HEK293 (cell line): ENCODE measurements around the gene MTFP1.

Source experiments
- BCL11A ChIP-seq: fragments of 450-650 bp; formaldehyde crosslinking; IDR thresholded peaks from 2 replicates; pipeline ENCODE4 v1.5.1; 2016; ENCODE audit warnings: low read depth, missing biosample characterization, missing genetic modification characterization
- GLI2 ChIP-seq: fragments of 450-650 bp; formaldehyde crosslinking; IDR thresholded peaks from 2 replicates; pipeline ENCODE4; 2017; ENCODE audit warnings: missing biosample characterization, missing genetic modification characterization, low read depth, borderline replicate concordance
- HIC1 ChIP-seq: fragments of 450-650 bp; formaldehyde crosslinking; IDR thresholded peaks from 2 replicates; pipeline ENCODE4 v1.5.1; 2016; ENCODE audit warnings: missing biosample characterization, missing genetic modification characterization
- MZF1 ChIP-seq: fragments of 450-650 bp; formaldehyde crosslinking; IDR thresholded peaks from 2 replicates; pipeline ENCODE4 v1.5.1; 2017; ENCODE audit warnings: missing biosample characterization, missing genetic modification characterization, borderline replicate concordance
- PRDM4 ChIP-seq: fragments of 450-650 bp; formaldehyde crosslinking; IDR thresholded peaks from 2 replicates; pipeline ENCODE4 v1.5.1; 2017; ENCODE audit warnings: missing biosample characterization, missing genetic modification characterization
- SCRT1 ChIP-seq: fragments of 450-650 bp; formaldehyde crosslinking; IDR thresholded peaks from 2 replicates; pipeline ENCODE4 v1.5.1; 2016; ENCODE audit warnings: missing biosample characterization, missing genetic modification characterization, borderline replicate concordance
- TRIM28 ChIP-seq: IDR thresholded peaks from 2 replicates; pipeline ENCODE4 v1.6.1; 2011; ENCODE audit warnings: low read length, control low read depth, borderline replicate concordance
- YY1 ChIP-seq: fragments of 450-650 bp; formaldehyde crosslinking; IDR thresholded peaks from 2 replicates; pipeline ENCODE4 v1.5.1; 2018; ENCODE audit warnings: missing biosample characterization, missing genetic modification characterization
- ZBTB26 ChIP-seq: fragments of 450-650 bp; formaldehyde crosslinking; optimal IDR thresholded peaks from 2 replicates; pipeline ENCODE3; 2016; ENCODE audit warnings: missing biosample characterization, mild to moderate bottlenecking, missing genetic modification characterization
- ZBTB6 ChIP-seq: fragments of 450-650 bp; formaldehyde crosslinking; IDR thresholded peaks from 2 replicates; pipeline ENCODE4 v1.5.1; 2017; ENCODE audit warnings: missing biosample characterization, missing genetic modification characterization
- ZEB2 ChIP-seq: fragments of 450-650 bp; formaldehyde crosslinking; IDR thresholded peaks from 2 replicates; pipeline ENCODE4 v1.5.1; 2016; ENCODE audit warnings: missing biosample characterization, missing genetic modification characterization
- ZFP3 ChIP-seq: fragments of 450-650 bp; formaldehyde crosslinking; IDR thresholded peaks from 2 replicates; pipeline ENCODE4 v1.5.1; 2016; ENCODE audit warnings: low read depth, missing biosample characterization, missing genetic modification characterization
- ZNF138 ChIP-seq: fragments of 450-650 bp; formaldehyde crosslinking; IDR thresholded peaks from 2 replicates; pipeline ENCODE4 v1.5.1; 2016; ENCODE audit warnings: missing biosample characterization, missing genetic modification characterization, borderline replicate concordance
- ZNF174 ChIP-seq: fragments of 450-650 bp; formaldehyde crosslinking; IDR thresholded peaks from 2 replicates; pipeline ENCODE4 v1.5.0; 2017; ENCODE audit warnings: missing biosample characterization, mild to moderate bottlenecking, missing genetic modification characterization
- ZNF175 ChIP-seq: fragments of 450-650 bp; formaldehyde crosslinking; IDR thresholded peaks from 2 replicates; pipeline ENCODE4 v1.5.1; 2016; ENCODE audit warnings: missing biosample characterization, missing genetic modification characterization
- ZNF202 ChIP-seq: fragments of 450-650 bp; formaldehyde crosslinking; IDR thresholded peaks from 2 replicates; pipeline ENCODE4 v1.5.1; 2016; ENCODE audit warnings: missing biosample characterization, missing genetic modification characterization, borderline replicate concordance
- ZNF221 ChIP-seq: fragments of 450-650 bp; formaldehyde crosslinking; IDR thresholded peaks from 2 replicates; pipeline ENCODE4 v1.5.1; 2017; ENCODE audit warnings: missing biosample characterization, missing genetic modification characterization, borderline replicate concordance
- ZNF239 ChIP-seq: fragments of 450-650 bp; formaldehyde crosslinking; IDR thresholded peaks from 2 replicates; pipeline ENCODE4 v1.5.1; 2016; ENCODE audit warnings: missing biosample characterization, missing genetic modification characterization
- ZNF274 ChIP-seq, 2 experiments: fragments of 200-500 bp in 1 of 2; fragments of 450-650 bp in 1 of 2; sonication (Bioruptor generic) in 1 of 2; formaldehyde crosslinking in 1 of 2; IDR thresholded peaks; 2 replicates each; pipeline versions ENCODE4 v1.5.1 to v1.6.1; 2014 to 2016; ENCODE audit warnings: borderline replicate concordance in 1 of 2, inconsistent platforms in 1 of 2, low read length in 1 of 2, missing biosample characterization in 1 of 2, missing genetic modification characterization in 1 of 2
- ZNF311 ChIP-seq: fragments of 450-650 bp; formaldehyde crosslinking; IDR thresholded peaks from 2 replicates; pipeline ENCODE4 v1.5.1; 2017; ENCODE audit warnings: missing biosample characterization, missing genetic modification characterization, borderline replicate concordance
- ZNF335 ChIP-seq: fragments of 450-650 bp; formaldehyde crosslinking; conservative IDR thresholded peaks from 2 replicates; pipeline ENCODE4 v1.5.1; 2016; ENCODE audit warnings: missing biosample characterization, missing genetic modification characterization
- ZNF391 ChIP-seq: fragments of 450-650 bp; formaldehyde crosslinking; IDR thresholded peaks from 2 replicates; pipeline ENCODE4 v1.5.1; 2016; ENCODE audit warnings: low read depth, missing biosample characterization, missing genetic modification characterization, borderline replicate concordance
- ZNF544 ChIP-seq: fragments of 450-650 bp; formaldehyde crosslinking; IDR thresholded peaks from 2 replicates; pipeline ENCODE4 v1.5.0; 2017; ENCODE audit warnings: missing biosample characterization, missing genetic modification characterization
- ZNF548 ChIP-seq: fragments of 450-650 bp; formaldehyde crosslinking; IDR thresholded peaks from 2 replicates; pipeline ENCODE4 v1.5.1; 2016; ENCODE audit warnings: missing biosample characterization, missing genetic modification characterization
- ZNF561 ChIP-seq: fragments of 450-650 bp; IDR thresholded peaks from 2 replicates; pipeline ENCODE4 v1.5.1; 2018; ENCODE audit warnings: missing biosample characterization, missing genetic modification characterization, borderline replicate concordance
- ZNF571 ChIP-seq: fragments of 450-650 bp; formaldehyde crosslinking; IDR thresholded peaks from 2 replicates; pipeline ENCODE4 v1.5.0; 2017; ENCODE audit warnings: missing biosample characterization, missing genetic modification characterization
- ZNF654 ChIP-seq: fragments of 450-650 bp; formaldehyde crosslinking; IDR thresholded peaks from 2 replicates; pipeline ENCODE4 v1.5.1; 2016; ENCODE audit warnings: low read depth, missing biosample characterization, missing genetic modification characterization
- ZNF777 ChIP-seq: fragments of 450-650 bp; formaldehyde crosslinking; IDR thresholded peaks from 2 replicates; pipeline ENCODE4 v1.5.1; 2017; ENCODE audit warnings: missing biosample characterization, missing genetic modification characterization, borderline replicate concordance
- ZSCAN18 ChIP-seq: fragments of 450-650 bp; formaldehyde crosslinking; IDR thresholded peaks from 2 replicates; pipeline ENCODE4 v1.5.1; 2016; ENCODE audit warnings: missing biosample characterization, missing genetic modification characterization

The MTFP1 gene

GRCh38 chr22:30386960-30387827 lies 38.4 kb upstream of the MTFP1 start, which contains the start of gene RNF215 (continued):
- TF ChIP-seq PRDM4 (tag by site-specific recombination) (peak; percentile 73), ZNF274 (IDR thresholded peaks at IDR 0.05; ENCODE audit: low read length) (no peak), ZNF274 (tag by site-specific recombination; IDR thresholded peaks at IDR 0.05; ENCODE audit: borderline replicate concordance) (no peak), ZNF544 (tag by site-specific recombination) (no peak), YY1 (no peak; the same call in 1 of the 2 replicates), ZNF239 (tag by site-specific recombination) (no peak), ZNF777 (tag by site-specific recombination) (no peak), ZNF548 (tag by site-specific recombination) (no peak), ZBTB6 (peak; percentile 29; the same call in 1 of the 2 replicates), SCRT1 (tag by site-specific recombination) (no peak), ZNF221 (tag by site-specific recombination) (no peak), BCL11A (tag by site-specific recombination) (no peak), GLI2 (tag by site-specific recombination) (no peak), ZNF175 (no peak), ZNF391 (tag by site-specific recombination) (no peak), ZNF571 (tag by site-specific recombination) (no peak), MZF1 (tag by site-specific recombination) (no peak), TRIM28 (no peak), ZNF174 (no peak), ZNF138 (tag by site-specific recombination) (no peak), ZNF561 (tag by site-specific recombination) (no peak), ZSCAN18 (tag by site-specific recombination) (no peak), ZNF335 (peak; percentile 96), ZEB2 (tag by site-specific recombination) (peak; percentile 55; the same call in 1 of the 2 replicates), ZBTB26 (tag by site-specific recombination) (peak; percentile 50), HIC1 (tag by site-specific recombination) (no peak), ZNF202 (tag by site-specific recombination) (no peak), ZNF654 (tag by site-specific recombination) (peak; percentile 64), ZNF311 (no peak), ZFP3 (tag by site-specific recombination) (no peak)
